ENCODE data around the gene PIP4K2C.
"Not testable (repeated sequence)": the region's sequence is repeated elsewhere in the genome, so short reads cannot be mapped to it uniquely, and the experiment has no call there.

PIP4K2C gene

GRCh38 chr12:57568838-57569237 is 22.2 kb upstream of the PIP4K2C start:
- H2AFZ ChIP-seq (ENCODE audit: low read depth, low read length) = no peak overlapping the region
- H3K27me3 ChIP-seq (ENCODE audit: insufficient read depth, low read length) = no peaks in the 10 kb centered on the region

GRCh38 chr12:57569858-57570257 is 21.1 kb upstream of the PIP4K2C start:
- H3K4me1 ChIP-seq (ENCODE audit: insufficient read depth, low read length) = no peaks in the 10 kb centered on the region
- no peak overlapping the region for H3K4me3 ChIP-seq (ENCODE audit: low read length)
- no peaks in the 10 kb centered on the region for H3K9me3 ChIP-seq (ENCODE audit: low read length)
- H3K36me3 ChIP-seq (ENCODE audit: insufficient read depth, low read length) = peaks cover 52% of the 10 kb centered on the region
- no peak overlapping the region for H2AFZ ChIP-seq (ENCODE audit: low read depth, low read length)
- H3K27me3 ChIP-seq (ENCODE audit: insufficient read depth, low read length) = no peaks in the 10 kb centered on the region

More at GRCh38 chr12:57568838-57569237, 22.2 kb upstream of the PIP4K2C start:
- H3K4me3 ChIP-seq (ENCODE audit: low read length) = no peak overlapping the region
- no peaks in the 10 kb centered on the region for H3K9me3 ChIP-seq (ENCODE audit: low read length)
- peaks cover 59% of the 10 kb centered on the region for H3K36me3 ChIP-seq (ENCODE audit: insufficient read depth, low read length)
- no peaks in the 10 kb centered on the region for H3K4me1 ChIP-seq (ENCODE audit: insufficient read depth, low read length)

- H3K4me1 ChIP-seq (ENCODE audit: insufficient read depth, low read length); H3K4me3 ChIP-seq (ENCODE audit: low read length); H3K9me3 ChIP-seq (ENCODE audit: low read length); H3K27me3 ChIP-seq (ENCODE audit: insufficient read depth, low read length); H2AFZ ChIP-seq (ENCODE audit: low read depth, low read length): not testable (repeated sequence)
- peaks cover 57% of the 10 kb centered on the region for H3K36me3 ChIP-seq (ENCODE audit: insufficient read depth, low read length)
These were observed 20.6 kb upstream of the PIP4K2C start for GRCh38 chr12:57570438-57570837.

- no peaks in the 10 kb centered on the region for H3K27me3 ChIP-seq (ENCODE audit: insufficient read depth, low read length)
- H3K9me3 ChIP-seq (ENCODE audit: low read length) = no peaks in the 10 kb centered on the region
- H3K36me3 ChIP-seq (ENCODE audit: insufficient read depth, low read length) = peaks cover 68% of the 10 kb centered on the region
- no peak overlapping the region for H3K4me3 ChIP-seq (ENCODE audit: low read length)
- no peaks in the 10 kb centered on the region for H3K4me1 ChIP-seq (ENCODE audit: insufficient read depth, low read length)
- no peak overlapping the region for H2AFZ ChIP-seq (ENCODE audit: low read depth, low read length)
These were observed 18.8 kb upstream of the PIP4K2C start for GRCh38 chr12:57571926-57572762.

GRCh38 chr12:57574795-57575194 is 16.2 kb upstream of the PIP4K2C start:
- Histone ChIP-seq H3K36me3 (ENCODE audit: insufficient read depth, low read length) (peaks cover 70% of the 10 kb centered on the region), H3K9me3 (ENCODE audit: low read length) (no peaks in the 10 kb centered on the region), H2AFZ (ENCODE audit: low read depth, low read length) (no peak overlapping the region), H3K4me3 (ENCODE audit: low read length) (no peak overlapping the region), H3K4me1 (ENCODE audit: insufficient read depth, low read length) (no peaks in the 10 kb centered on the region), H3K27me3 (ENCODE audit: insufficient read depth, low read length) (no peaks in the 10 kb centered on the region)

- Histone ChIP-seq H3K9me3 (ENCODE audit: low read length) (no peaks in the 10 kb centered on the region), H3K4me3 (ENCODE audit: low read length) (no peak overlapping the region), H3K27me3 (ENCODE audit: insufficient read depth, low read length) (no peaks in the 10 kb centered on the region), H3K4me1 (ENCODE audit: insufficient read depth, low read length) (no peaks in the 10 kb centered on the region), H2AFZ (ENCODE audit: low read depth, low read length) (no peak overlapping the region), H3K36me3 (ENCODE audit: insufficient read depth, low read length) (peaks cover 74% of the 10 kb centered on the region)
These were observed 15.0 kb upstream of the PIP4K2C start for GRCh38 chr12:57575771-57576612.

GRCh38 chr12:57576613-57577160 is 14.3 kb upstream of the PIP4K2C start:
- no peaks in the 10 kb centered on the region for H3K27me3 ChIP-seq (ENCODE audit: insufficient read depth, low read length)
- H3K4me3 ChIP-seq (ENCODE audit: low read length) = no peak overlapping the region
- H2AFZ ChIP-seq (ENCODE audit: low read depth, low read length) = no peak overlapping the region
- peaks cover 74% of the 10 kb centered on the region for H3K36me3 ChIP-seq (ENCODE audit: insufficient read depth, low read length)
- no peaks in the 10 kb centered on the region for H3K4me1 ChIP-seq (ENCODE audit: insufficient read depth, low read length)
- no peaks in the 10 kb centered on the region for H3K9me3 ChIP-seq (ENCODE audit: low read length)

- Histone ChIP-seq H2AFZ (ENCODE audit: low read depth, low read length) (no peak overlapping the region), H3K9me3 (ENCODE audit: low read length) (no peaks in the 10 kb centered on the region), H3K4me3 (ENCODE audit: low read length) (no peak overlapping the region)
These were observed 12.8 kb upstream of the PIP4K2C start for GRCh38 chr12:57577981-57578758.

GRCh38 chr12:57579011-57579410 is 12.0 kb upstream of the PIP4K2C start:
- no peak overlapping the region for H2AFZ ChIP-seq (ENCODE audit: low read depth, low read length)
- H3K36me3 ChIP-seq (ENCODE audit: insufficient read depth, low read length) = peaks cover 68% of the 10 kb centered on the region
- no peaks in the 10 kb centered on the region for H3K27me3 ChIP-seq (ENCODE audit: insufficient read depth, low read length)
- no peaks in the 10 kb centered on the region for H3K9me3 ChIP-seq (ENCODE audit: low read length)
- H3K4me3 ChIP-seq (ENCODE audit: low read length) = no peak overlapping the region
- no peaks in the 10 kb centered on the region for H3K4me1 ChIP-seq (ENCODE audit: insufficient read depth, low read length)

More at GRCh38 chr12:57577981-57578758, 12.8 kb upstream of the PIP4K2C start:
- Histone ChIP-seq H3K36me3 (ENCODE audit: insufficient read depth, low read length) (peaks cover 70% of the 10 kb centered on the region), H3K4me1 (ENCODE audit: insufficient read depth, low read length) (no peaks in the 10 kb centered on the region), H3K27me3 (ENCODE audit: insufficient read depth, low read length) (no peaks in the 10 kb centered on the region)

- H3K4me1 ChIP-seq (ENCODE audit: insufficient read depth, low read length) = no peaks in the 10 kb centered on the region
- no peaks in the 10 kb centered on the region for H3K9me3 ChIP-seq (ENCODE audit: low read length)
- H2AFZ ChIP-seq (ENCODE audit: low read depth, low read length) = no peak overlapping the region
- H3K36me3 ChIP-seq (ENCODE audit: insufficient read depth, low read length) = peaks cover 65% of the 10 kb centered on the region
- no peaks in the 10 kb centered on the region for H3K27me3 ChIP-seq (ENCODE audit: insufficient read depth, low read length)
- H3K4me3 ChIP-seq (ENCODE audit: low read length) = no peak overlapping the region
These were observed 11.1 kb upstream of the PIP4K2C start for GRCh38 chr12:57579677-57580465.

- Histone ChIP-seq H3K4me3 (ENCODE audit: low read length) (no peak overlapping the region), H3K4me1 (ENCODE audit: insufficient read depth, low read length) (no peaks in the 10 kb centered on the region), H3K9me3 (ENCODE audit: low read length) (no peaks in the 10 kb centered on the region), H2AFZ (ENCODE audit: low read depth, low read length) (no peak overlapping the region), H3K27me3 (ENCODE audit: insufficient read depth, low read length) (no peaks in the 10 kb centered on the region), H3K36me3 (ENCODE audit: insufficient read depth, low read length) (peaks cover 60% of the 10 kb centered on the region)
These were observed 10.6 kb upstream of the PIP4K2C start for GRCh38 chr12:57580466-57580795.

GRCh38 chr12:57581802-57582201 is 9.2 kb upstream of the PIP4K2C start:
- H3K4me1 ChIP-seq (ENCODE audit: insufficient read depth, low read length) = no peaks in the 10 kb centered on the region
- peaks cover 52% of the 10 kb centered on the region for H3K36me3 ChIP-seq (ENCODE audit: insufficient read depth, low read length)
- H3K4me3 ChIP-seq (ENCODE audit: low read length) = no peak overlapping the region
- H3K27me3 ChIP-seq (ENCODE audit: insufficient read depth, low read length) = no peaks in the 10 kb centered on the region
- H2AFZ ChIP-seq (ENCODE audit: low read depth, low read length) = no peak overlapping the region
- H3K9me3 ChIP-seq (ENCODE audit: low read length) = no peaks in the 10 kb centered on the region

Measured in neuron (in vitro differentiated cells).